ENCODE data around the gene FOXO6.

- no peak for TF ChIP-seq POLR2A (IDR thresholded peaks at IDR 0.05; ENCODE audit: extremely low read depth, insufficient read length)
- no peak for TF ChIP-seq CTCF (IDR thresholded peaks at IDR 0.05; ENCODE audit: low read depth, low read length)
- TF ChIP-seq MYC (IDR thresholded peaks at IDR 0.05; ENCODE audit: low read depth, low read length) = no peak
- TF ChIP-seq MAX (IDR thresholded peaks at IDR 0.05; ENCODE audit: low read depth, low read length) = no peak
These were observed 32.2 kb upstream of the FOXO6 start for GRCh38 chr1:41328780-41329640.

Measured in NB4 (cell line).